ENCODE results near the gene MYADML2.

The MYADML2 gene

DNA sequence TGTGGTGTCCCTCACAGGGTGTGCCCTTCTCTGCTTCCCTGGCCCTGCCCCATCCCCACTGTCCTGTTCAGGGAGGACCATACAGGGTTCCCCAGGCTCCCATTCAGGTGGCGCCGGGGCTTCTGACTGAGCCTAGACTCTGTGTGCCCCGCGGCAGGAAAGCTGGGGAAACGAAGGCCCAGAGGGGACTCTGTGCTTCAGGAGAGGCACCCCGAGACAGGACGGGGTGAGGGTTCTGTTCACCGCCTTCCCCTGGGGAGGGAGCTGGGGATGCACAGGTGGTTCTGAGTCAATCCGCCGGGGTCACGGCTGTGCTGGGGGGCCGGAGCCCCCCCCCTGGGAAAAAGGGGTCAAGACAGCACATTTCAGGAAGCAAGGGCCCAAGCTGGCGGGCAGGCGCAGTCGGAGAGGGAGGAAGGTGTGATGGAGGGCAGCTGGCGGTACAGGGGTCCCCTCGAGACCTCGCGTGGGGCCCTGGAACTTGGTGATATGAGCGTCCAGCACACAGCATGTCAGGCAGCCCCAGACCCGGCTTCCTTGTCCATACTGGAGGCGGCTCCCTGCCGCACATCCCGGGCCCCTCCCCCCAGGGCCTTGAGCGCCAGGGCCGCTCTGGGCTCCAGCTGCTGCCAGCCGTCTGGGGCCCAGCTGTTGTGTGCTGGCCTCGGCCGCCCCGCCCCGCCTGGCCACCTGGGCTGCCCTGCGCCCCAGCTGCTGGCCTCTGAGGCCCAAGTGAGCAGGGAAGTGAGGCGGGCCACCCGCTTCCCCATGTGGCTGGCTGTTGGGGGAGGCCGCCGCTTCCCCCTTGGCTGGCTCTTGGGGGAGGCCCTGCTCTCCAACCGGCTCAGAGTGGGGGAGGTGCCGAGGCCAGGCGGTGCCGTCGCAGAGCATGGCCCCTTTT, 19.6 kb upstream of the MYADML2 start:
- no peaks in the 10 kb centered on the region for H3K36me3 Mint-ChIP-seq
- peak overlapping the region; percentile 71 for H3K27ac Mint-ChIP-seq
- H3K4me1 Mint-ChIP-seq: peaks cover 19% of the 10 kb centered on the region
- peaks cover 28% of the 10 kb centered on the region for H3K27me3 Mint-ChIP-seq
- no peaks in the 10 kb centered on the region for H3K9me3 Mint-ChIP-seq
- peak; percentile 49 for ATAC-seq
- peak overlapping the region; percentile 17 for H3K4me3 Mint-ChIP-seq

DNA sequence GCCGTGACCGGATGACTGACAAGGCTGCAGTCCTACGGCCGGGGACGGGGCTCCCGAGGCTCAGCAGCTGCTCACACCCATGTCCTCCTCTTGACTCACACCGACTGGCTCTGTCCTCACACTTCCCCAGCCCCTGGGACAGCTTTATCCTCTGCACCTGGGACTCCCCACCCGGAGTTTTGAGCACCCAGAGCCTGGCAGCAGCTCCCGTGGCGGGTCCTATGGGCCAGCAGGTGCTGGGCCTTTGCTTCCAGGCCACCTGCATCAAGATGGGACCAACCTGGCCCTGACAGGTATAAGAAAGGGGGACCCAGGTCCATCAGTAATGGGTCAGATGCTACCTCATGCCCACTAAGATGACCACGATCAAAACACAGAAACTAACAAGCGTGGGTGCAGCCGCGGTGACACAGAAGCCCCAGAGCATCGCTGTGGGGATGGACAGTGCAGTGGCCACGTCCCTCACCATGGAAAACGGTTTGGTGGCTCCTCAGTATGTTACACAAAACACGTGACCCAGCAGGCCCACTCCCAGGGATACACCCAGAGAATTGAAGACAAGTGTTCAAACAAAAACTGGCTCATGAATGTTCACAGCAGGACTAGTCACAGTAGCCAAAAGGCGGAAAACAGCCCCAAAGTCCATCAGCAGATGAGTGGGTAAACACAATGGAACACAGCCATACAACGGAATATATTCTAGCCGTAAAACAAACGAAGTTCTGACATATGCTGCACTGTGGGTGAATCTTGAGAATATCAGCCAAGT, 17.2 kb upstream of the MYADML2 start:
- Mint-ChIP-seq H3K27ac (no peak overlapping the region), H3K9me3 (no peaks in the 10 kb centered on the region), H3K36me3 (no peaks in the 10 kb centered on the region), H3K4me1 (peaks cover 17% of the 10 kb centered on the region), H3K4me3 (no peak overlapping the region), H3K27me3 (peaks cover 28% of the 10 kb centered on the region)
- ATAC-seq: no peak

DNA sequence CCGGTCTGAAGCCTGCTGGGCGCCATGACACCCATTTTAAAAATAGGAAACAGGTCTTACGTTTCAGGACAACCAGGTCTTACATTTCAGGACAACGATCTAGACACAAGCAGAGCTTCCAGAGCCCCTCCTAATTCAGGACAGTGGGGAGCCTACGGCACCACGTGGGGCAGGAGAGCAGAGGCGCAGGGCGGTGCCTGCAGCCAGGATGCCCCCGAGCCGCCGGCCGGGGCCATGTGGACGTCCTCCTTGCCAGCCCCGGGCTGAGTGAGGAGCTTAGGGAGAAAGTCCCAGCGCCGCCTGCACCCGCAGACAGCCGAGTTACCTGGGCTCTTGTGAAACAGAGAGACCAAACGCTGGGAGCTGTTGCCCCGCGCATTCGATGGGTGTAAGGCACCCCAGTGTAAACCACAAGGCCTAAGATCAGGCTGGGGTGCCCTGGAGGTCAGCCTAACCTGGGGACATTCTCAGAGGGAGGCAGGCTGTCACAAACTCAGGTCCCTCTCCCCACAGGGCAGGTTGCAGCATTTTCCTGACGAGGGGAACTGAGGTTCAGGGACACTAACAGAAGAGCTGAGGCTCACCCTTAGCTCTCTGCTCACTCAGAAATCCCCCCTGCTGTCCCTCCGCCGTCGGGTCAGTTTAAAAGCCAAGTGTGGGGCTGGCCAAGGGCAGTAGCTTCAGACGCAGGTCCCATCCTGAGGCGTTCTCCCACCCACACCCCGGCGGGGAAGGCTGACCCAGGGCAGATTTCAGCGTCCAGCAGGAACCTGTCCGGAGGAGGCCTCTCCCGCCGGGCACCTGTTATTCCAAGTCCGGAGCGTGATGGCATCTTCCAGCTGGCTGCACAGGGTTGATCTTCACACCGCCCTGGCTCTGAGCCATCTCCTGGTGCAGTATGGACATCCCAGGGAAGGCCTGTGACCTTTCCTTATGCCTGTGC, 15.7 kb upstream of the MYADML2 start:
- ATAC-seq: no peak
- no peak overlapping the region for H3K4me3 Mint-ChIP-seq
- H3K4me1 Mint-ChIP-seq: peaks cover 6% of the 10 kb centered on the region
- H3K27me3 Mint-ChIP-seq: peaks cover 43% of the 10 kb centered on the region
- H3K9me3 Mint-ChIP-seq: no peaks in the 10 kb centered on the region
- H3K27ac Mint-ChIP-seq: no peak overlapping the region
- no peaks in the 10 kb centered on the region for H3K36me3 Mint-ChIP-seq

DNA sequence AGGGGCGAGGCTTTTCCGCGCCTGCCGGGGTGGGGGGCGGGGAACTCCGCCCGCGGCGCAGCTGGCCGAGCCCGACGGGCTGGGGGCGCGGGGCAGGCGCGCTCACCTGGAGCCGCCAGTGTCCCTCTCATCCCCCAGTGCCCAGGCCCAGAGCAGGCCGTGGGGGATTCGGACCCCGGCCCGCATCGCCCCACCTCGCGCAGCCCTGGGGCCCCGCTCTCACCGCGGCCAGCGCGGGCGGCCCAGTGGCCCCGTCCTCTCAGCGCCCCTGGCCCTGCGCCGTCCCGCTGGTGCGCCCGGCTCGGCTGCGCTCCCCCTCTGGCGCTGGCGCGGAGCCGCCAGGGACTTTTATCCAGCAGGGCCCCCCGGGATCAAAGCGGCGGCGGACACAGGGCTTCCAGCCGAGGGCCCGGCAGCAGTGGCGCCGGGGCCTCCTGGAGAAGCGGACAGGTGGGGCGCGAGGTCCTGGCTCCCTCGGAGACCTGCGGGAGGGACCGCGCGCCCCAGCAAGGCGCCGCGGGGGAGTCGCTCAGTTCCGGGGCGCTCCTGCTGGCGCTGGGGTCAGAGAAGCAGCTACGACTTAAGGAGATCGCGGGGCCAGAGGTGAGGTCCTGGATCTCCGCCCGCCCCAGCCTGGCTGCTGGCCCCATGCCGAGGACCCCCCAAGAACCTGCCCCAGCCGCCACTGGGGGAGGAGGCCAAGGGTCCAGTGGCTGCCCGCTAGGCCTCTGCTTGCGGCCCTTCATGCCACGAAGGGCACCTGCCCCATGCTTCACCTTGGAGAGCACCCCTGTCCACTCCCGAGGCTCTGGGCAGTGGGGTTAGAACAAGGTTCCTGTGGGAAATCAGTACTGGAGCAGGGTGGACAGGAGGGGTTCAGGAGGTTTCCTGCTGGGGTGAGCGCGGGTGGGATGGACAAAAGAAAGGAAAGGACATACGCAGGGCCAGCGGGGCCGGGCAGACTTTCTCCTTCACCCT, 14.8 kb upstream of the MYADML2 start:
- Mint-ChIP-seq H3K36me3 (no peaks in the 10 kb centered on the region), H3K27me3 (peaks cover 53% of the 10 kb centered on the region), H3K27ac (no peak overlapping the region), H3K4me1 (peaks cover 6% of the 10 kb centered on the region), H3K9me3 (no peaks in the 10 kb centered on the region), H3K4me3 (no peak overlapping the region)
- ATAC-seq: no peak

DNA sequence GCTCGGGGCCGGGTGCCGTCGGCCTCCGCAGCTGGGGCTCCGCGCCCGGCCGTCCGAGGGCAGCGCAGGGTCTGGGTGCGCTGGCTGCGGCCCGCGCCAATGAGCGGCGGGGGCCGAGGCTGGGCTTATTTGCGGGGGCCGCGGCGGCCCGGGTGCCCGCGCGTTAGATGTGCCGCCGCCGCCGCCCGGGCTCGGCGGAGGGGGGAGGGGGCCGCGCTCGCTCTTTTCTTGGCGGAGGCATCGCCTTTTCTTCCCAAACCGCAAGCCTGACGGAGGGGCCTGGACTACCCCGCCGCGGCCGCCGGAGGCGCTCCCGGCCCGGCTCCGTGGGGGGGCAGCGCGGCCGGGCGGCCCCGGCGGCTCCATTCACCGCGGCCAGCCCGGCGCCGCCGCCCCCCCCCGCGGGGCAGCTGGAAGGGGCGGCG, 14.1 kb upstream of the MYADML2 start, which contains the start of gene NOTUM:
TSS of gene NOTUM (minus strand) at position 101 of the 425 bp plus-strand sequence. CDS start 278 bp downstream, outside the sequence.
- no peak for ATAC-seq
- Mint-ChIP-seq H3K27me3 (peaks cover 59% of the 10 kb centered on the region), H3K9me3 (no peaks in the 10 kb centered on the region), H3K36me3 (no peaks in the 10 kb centered on the region), H3K27ac (no peak within 1 kb of the TSS), H3K4me3 (no peak within 1 kb of the TSS), H3K4me1 (no peaks in the 10 kb centered on the region)

DNA sequence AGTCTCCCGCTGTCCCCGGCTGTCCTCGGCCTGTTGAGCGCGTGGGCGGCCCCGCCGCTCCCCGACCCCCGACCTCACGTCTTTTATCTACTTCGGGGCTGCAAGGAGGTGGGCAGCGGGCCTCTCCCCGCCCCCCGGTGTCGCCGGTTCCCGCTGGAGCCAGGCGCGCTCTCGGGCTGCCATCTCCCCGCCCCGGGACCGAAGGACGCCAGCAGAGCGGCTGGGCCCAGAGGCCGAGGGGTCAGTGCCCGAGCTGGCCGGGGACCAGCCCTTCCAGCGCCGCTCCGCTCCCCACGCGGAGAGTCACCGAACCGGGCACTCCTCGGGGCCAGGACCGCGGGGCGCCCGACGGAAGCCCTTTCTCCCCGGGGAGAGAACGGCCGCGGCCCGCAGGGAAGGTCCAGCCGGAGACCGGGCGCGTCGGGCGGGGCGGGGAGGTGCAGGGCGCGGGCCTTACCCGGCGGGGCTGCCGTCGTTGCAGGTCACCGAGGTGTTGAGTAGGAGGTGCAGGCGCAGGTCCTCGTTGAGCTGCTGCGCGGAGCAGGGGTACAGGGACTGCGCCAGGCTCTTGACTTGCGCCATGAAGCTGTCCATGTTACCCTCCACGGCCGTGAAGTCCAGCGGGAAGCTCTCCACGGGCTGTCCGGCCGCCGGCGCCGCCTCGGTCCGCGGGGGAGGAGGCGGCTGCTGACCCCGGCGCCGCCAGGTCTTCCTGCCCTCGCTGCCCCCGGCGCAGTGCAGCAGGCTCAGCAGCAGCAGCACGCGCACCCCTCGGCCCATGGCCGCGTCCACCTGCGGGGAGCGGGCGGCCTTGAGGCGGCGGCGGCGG, 13.3 kb upstream of the MYADML2 start:
- no peak for ATAC-seq
- peaks cover 66% of the 10 kb centered on the region for H3K27me3 Mint-ChIP-seq

DNA sequence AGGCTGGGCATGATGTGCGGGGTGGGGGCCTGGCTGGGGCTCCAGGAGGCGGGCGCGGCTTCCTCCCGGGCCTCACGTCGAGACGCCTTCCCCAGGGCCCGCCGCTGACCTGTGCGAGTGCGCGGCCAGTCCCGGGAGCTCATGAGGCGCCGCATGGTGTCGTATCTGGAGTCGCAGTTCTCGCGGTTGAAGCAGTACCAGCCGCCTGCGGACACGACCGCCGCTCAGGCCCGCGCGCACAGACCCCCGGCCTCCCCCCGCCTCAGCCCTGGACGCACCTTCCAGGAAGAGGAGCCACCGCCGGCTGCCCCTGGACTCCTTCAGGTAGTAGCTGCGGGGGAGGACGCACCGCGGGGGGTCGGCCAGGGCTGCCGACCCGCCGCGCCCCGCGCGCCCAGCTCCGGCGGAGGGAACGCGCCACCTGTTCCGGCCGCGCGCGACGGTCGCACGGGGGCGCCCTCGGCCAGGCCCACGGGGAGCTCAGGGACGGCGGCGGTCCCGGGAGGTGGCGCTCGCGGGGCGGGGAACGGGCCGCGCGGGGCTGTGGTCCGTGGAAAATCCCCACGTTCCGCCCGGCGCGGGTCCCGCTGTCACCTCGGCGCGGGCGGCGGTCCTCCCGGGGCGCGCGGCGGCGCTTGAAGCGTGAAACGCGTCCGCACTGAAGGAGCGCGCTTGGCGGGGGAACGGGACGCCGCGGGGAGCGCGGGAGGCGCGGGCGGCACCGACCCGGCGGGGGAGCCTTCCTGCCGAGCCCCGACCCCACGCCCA, 12.5 kb upstream of the MYADML2 start:
- Mint-ChIP-seq H3K4me1 (no peaks in the 10 kb centered on the region), H3K36me3 (no peaks in the 10 kb centered on the region), H3K4me3 (peak overlapping the region; percentile 67), H3K27me3 (peaks cover 72% of the 10 kb centered on the region), H3K27ac (no peak overlapping the region), H3K9me3 (no peaks in the 10 kb centered on the region)
- ATAC-seq: peak; percentile 91

More for the DNA sequence above, 13.3 kb upstream of the MYADML2 start:
- Mint-ChIP-seq H3K9me3 (no peaks in the 10 kb centered on the region), H3K36me3 (no peaks in the 10 kb centered on the region), H3K27ac (no peak overlapping the region), H3K4me3 (no peak overlapping the region), H3K4me1 (no peaks in the 10 kb centered on the region)

DNA sequence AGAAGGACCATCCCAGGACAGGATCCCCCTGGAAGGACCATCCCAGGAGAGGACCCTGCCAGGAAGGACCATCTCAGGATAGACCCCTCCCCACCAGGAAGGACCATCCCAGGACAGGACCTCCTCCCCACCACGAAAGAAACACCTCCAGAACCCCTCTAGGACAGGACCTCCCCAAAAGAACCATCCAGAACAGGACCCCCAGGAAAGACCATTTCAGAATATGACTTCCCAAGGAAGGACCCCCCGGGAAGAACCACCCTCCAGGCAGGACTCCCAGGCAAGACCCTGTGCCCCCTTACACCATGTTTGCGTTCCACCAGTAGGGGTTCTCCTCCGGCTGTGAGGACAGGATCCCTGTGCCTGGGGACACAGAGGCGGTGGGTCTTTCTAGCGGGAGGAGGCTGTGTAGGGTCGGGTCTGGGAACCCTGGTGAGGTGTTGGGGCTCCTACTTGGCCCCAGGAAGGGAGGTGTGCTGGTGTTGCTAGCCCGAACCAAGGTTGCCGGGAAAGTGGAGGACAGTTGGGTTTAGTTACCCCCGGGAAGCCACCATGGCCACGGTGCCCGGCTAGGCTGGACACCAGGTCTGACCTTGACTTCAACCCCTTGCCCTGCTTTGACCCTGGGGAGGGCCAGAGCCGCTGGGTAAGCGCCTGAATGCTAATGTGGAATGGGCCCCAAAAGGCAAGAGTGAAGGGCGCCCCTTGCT, 11.8 kb upstream of the MYADML2 start:
- Mint-ChIP-seq H3K27ac (no peak overlapping the region), H3K4me3 (peak overlapping the region; percentile 67), H3K27me3 (peaks cover 73% of the 10 kb centered on the region), H3K36me3 (no peaks in the 10 kb centered on the region), H3K4me1 (no peaks in the 10 kb centered on the region), H3K9me3 (no peaks in the 10 kb centered on the region)
- no peak for ATAC-seq

DNA sequence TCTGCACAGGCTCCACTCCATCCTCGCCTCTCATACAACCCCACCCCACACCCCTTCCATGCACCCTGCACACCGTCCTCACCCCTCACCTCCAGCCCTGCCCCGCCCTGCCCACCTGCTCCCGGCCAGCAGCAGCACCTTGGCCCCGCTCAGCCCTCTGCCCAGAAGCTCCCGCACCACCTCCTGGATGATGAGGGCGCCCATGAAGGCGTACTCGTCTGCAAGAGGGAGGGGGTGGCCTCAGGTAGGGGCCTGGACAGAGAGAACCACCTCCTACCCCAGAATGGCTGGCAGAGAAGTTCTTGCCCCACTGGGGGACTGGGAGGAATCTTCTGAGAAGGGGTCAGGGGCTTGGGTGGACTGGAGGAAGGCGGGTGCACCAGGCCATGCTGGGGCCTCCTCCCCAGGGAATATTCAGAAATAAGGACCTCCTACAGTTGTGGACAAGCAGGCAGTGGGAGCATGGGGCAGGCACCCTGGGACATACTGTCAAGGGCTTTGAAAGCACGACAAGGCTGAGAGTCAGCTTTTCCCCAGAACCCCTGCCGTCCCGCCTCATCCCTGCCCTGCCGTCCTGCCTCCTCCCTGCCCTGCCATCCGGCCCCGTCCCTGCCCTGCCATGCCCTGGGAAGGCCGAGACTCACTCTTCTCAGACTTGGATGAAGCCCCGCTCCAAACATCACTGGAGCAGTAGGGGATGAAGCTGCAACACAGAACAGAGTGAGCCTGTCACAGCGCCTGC, 10.8 kb upstream of the MYADML2 start:
- Mint-ChIP-seq H3K4me1 (no peaks in the 10 kb centered on the region), H3K36me3 (no peaks in the 10 kb centered on the region), H3K27me3 (peaks cover 66% of the 10 kb centered on the region), H3K9me3 (no peaks in the 10 kb centered on the region), H3K4me3 (no peak overlapping the region), H3K27ac (no peak overlapping the region)
- no peak for ATAC-seq

DNA sequence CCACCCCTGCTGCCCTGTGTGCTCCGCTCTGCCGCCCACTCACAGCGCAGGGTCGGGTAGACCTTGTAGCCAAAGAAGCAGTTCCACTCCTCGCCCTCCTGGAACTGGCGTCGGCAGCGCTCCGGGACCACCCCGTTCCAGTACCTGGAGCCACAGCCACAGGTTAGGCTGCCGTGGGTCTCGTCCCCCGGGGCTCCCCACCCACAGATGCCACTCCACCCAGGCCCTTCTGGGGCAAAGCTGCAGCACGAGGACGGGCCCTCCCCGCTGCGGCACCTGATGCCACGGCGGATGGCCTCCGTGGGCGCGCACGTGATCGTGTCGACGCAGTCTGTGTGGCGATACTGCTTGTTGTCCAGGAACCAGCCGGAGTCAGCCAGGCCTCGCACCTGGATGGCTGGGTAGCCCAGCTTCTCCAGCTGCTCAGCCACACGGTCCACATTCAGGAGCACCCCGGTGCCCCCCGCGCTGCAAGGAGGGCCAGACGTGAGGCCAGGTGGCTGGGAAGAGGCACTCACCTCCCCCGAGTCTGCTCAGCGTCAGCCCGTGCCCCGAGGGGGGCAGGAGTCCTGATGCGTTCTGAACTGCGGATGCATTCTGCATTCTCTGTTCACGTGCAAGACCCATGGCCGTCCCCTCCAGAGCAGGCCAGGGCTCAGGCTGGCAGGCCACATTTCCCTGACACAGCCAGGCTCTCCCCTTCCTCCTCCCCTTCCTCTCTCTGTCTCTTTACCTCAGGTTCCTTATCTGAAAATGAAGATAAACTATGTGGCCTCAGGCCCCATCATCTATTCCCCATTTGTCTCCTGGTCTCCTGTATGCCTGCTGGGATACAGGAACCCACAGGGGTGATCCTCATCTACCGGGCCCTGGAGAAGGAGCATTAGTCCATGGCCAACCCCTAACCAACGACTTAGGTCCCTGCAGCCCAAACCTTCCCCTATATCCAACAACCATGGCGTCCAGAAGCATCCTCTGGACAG, 9.9 kb upstream of the MYADML2 start:
- peaks cover 57% of the 10 kb centered on the region for H3K27me3 Mint-ChIP-seq
- H3K4me1 Mint-ChIP-seq: no peaks in the 10 kb centered on the region
- no peaks in the 10 kb centered on the region for H3K9me3 Mint-ChIP-seq
- no peak overlapping the region for H3K27ac Mint-ChIP-seq
- ATAC-seq: no peak
- H3K36me3 Mint-ChIP-seq: no peaks in the 10 kb centered on the region
- no peak overlapping the region for H3K4me3 Mint-ChIP-seq

Measured in stimulated activated memory B cell treated with anti-CD40 and anti-IgM and Interleukin-4, amounts not matched to agents 10 μg/mL and 1 μg/mL and 100 μg/mL, for 72 hours (primary cell).